ENCODE data around the gene C2orf81.

GRCh38 chr2:74427551-74427950, 6.1 kb upstream of the C2orf81 start:
- TF ChIP-seq EP300 (IDR thresholded peaks at IDR 0.05): no peak
- no peak for TF ChIP-seq CTCF (IDR thresholded peaks at IDR 0.05)
